Activated CD4-positive, CD25-positive, alpha-beta regulatory T cell treated with anti-CD3 and anti-CD28 coated beads, Interleukin-2, amount 50 U/mL, for 72 hours (primary cell): ENCODE results near the gene MTPN.

Source experiments
- DNase-seq: peaks from one replicate; pipeline ENCODE4 v3.0.0; 2021

The MTPN gene

GRCh38 chr7:135980665-135981180 is 3.6 kb upstream of the MTPN start:
- DNase-seq = peak; percentile 33

GRCh38 chr7:135980012-135980551 is 2.9 kb upstream of the MTPN start:
- DNase-seq = no peak

- DNase-seq = no peak
Observed at GRCh38 chr7:135979471-135980011, 2.4 kb upstream of the MTPN start.

- DNase-seq = no peak
Observed at GRCh38 chr7:135978624-135979023, 1.5 kb upstream of the MTPN start.

GRCh38 chr7:135977742-135978066 is 545 bp upstream of the MTPN start:
- DNase-seq = no peak

GRCh38 chr7:135976312-135977006 is 700 bp downstream of the MTPN start:
- no peak for DNase-seq

- no peak for DNase-seq
Observed at GRCh38 chr7:135975166-135975565, 2.0 kb downstream of the MTPN start.

- no peak for DNase-seq
Observed at GRCh38 chr7:135974667-135975066, 2.5 kb downstream of the MTPN start.

GRCh38 chr7:135971366-135971725 is 5.8 kb downstream of the MTPN start:
- DNase-seq = no peak

GRCh38 chr7:135970682-135971365 is 6.3 kb downstream of the MTPN start:
- DNase-seq = no peak

- DNase-seq = no peak
Observed at GRCh38 chr7:135970045-135970444, 7.1 kb downstream of the MTPN start.

- no peak for DNase-seq
Observed at GRCh38 chr7:135966341-135967043, 10.7 kb downstream of the MTPN start.

GRCh38 chr7:135965602-135966001 is 11.6 kb downstream of the MTPN start:
- no peak for DNase-seq

GRCh38 chr7:135964791-135965190 is 12.4 kb downstream of the MTPN start:
- no peak for DNase-seq

GRCh38 chr7:135964274-135964673 is 12.9 kb downstream of the MTPN start:
- DNase-seq = no peak

GRCh38 chr7:135962802-135963201 is 14.4 kb downstream of the MTPN start:
- no peak for DNase-seq

GRCh38 chr7:135960709-135961451 is 16.3 kb downstream of the MTPN start:
- DNase-seq = no peak

GRCh38 chr7:135959646-135960363 is 17.4 kb downstream of the MTPN start:
- DNase-seq = no peak

- no peak for DNase-seq
Observed at GRCh38 chr7:135958173-135958572, 19.0 kb downstream of the MTPN start.

- DNase-seq = no peak
Observed at GRCh38 chr7:135957627-135958026, 19.5 kb downstream of the MTPN start.

- DNase-seq = no peak
Observed at GRCh38 chr7:135956393-135956792, 20.8 kb downstream of the MTPN start.

GRCh38 chr7:135950972-135951371 is 26.2 kb downstream of the MTPN start:
- DNase-seq = no peak
